GM12875 (cell line): ENCODE measurements around the gene BTBD2.

Experiments used
- H3K4me3 ChIP-seq: one replicate; pipeline ENCODE4 v1.5.1; 2011; ENCODE audit warnings: low read depth, low read length, control low read depth
- TF ChIP-seq, protein P1 (sequence below): IDR thresholded peaks from 2 replicates; pipeline ENCODE4 v1.5.1; 2011; ENCODE audit warnings: low read depth, mild to moderate bottlenecking, control low read depth, inconsistent platforms, low read length, moderate library complexity, borderline replicate concordance; ENCODE audit not compliant: insufficient read depth

Gene BTBD2

DNA sequence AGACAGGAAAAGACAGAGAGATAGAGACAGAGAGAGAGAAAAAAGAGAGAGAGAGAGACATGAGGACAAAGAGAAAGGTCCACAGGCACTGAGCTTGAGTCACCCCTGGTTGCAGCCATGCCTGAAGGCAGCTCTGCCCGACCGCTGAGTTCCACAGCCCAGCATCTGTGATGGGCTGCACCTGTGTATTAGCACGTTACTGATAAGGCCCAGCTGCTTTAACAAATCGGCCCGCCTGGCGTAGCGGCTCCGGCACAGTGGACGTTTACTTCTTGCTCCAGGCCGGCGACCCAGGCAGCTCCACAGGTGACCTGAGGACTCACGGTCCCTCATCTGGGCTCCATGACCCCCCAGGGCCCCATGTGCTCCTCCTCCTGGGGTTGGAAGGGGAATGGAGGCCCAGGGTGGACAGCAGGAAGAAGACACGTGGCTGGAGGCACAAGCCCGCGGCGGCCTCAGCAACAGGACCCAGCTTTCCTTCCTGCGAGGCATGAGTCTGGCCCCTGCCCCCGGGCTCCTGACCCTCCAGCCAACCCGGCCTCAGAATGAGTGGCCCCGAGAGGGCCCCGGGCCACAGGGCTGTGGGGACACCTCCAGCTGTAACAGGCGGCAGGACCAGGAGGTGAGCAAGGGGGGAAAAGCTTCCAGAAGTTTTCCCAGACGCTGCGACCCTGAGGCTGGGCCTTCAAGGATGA lies 78.5 kb downstream of the BTBD2 start:
- TF ChIP-seq, protein P1, sequence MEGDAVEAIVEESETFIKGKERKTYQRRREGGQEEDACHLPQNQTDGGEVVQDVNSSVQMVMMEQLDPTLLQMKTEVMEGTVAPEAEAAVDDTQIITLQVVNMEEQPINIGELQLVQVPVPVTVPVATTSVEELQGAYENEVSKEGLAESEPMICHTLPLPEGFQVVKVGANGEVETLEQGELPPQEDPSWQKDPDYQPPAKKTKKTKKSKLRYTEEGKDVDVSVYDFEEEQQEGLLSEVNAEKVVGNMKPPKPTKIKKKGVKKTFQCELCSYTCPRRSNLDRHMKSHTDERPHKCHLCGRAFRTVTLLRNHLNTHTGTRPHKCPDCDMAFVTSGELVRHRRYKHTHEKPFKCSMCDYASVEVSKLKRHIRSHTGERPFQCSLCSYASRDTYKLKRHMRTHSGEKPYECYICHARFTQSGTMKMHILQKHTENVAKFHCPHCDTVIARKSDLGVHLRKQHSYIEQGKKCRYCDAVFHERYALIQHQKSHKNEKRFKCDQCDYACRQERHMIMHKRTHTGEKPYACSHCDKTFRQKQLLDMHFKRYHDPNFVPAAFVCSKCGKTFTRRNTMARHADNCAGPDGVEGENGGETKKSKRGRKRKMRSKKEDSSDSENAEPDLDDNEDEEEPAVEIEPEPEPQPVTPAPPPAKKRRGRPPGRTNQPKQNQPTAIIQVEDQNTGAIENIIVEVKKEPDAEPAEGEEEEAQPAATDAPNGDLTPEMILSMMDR, result no peak
- H3K4me3 ChIP-seq, result no peak overlapping the region

DNA sequence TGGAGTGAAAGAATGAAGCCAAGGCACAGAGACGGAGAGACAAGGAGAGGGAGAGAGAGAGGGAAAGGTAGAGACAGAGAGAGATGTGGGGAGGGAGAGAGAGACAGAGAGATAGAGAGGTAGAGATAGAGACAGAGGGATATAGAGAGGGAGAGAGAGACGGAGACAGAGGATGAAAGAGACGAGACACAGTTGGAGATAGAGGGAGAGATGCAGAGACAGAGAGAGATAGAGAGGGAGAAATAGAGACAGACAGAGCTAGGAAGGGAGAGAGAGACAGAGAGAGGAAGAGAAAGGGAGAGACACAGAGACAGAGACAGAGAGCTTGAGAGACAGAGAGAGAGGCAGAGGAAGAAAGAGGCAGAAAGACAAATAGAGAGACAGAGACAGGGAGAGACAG lies 79.1 kb downstream of the BTBD2 start:
- TF ChIP-seq, protein P1, result no peak
- H3K4me3 ChIP-seq, result no peak overlapping the region

DNA sequence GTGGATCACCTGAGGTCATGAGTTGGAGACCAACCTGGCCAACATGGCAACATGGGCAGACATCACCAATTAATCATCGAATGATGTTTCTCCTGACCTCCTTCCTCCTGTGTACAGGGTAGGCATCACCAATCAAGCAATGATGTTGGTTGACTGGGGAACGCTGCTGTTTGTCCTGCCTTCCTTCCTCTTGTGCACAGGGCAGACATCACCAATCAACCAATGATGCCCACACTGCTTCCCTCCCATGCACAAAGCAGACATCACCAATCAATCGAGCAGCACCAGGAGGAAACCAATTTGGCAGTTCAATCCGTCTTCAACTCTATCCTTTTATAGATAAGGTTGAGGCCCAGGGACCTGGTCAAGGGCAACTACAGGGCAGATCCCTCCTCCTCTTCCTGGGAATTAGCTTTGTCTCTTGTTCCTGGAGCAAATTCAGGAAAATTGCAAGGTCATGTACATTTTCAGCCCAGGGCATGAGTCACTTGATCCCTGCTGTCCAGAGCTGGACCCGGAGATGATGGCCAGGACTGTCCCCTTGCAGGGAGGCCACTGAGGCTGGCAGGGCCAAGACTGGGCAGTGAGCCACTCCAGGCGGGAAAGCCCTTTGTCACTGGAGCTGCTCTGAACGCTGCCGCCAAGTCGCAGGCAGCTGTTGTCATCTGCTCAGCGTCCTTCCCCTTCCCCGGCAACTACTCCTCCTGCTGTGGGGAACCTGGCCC lies 79.9 kb downstream of the BTBD2 start:
- TF ChIP-seq, protein P1, result no peak
- no peak overlapping the region for H3K4me3 ChIP-seq
